GM12891 (cell line): ENCODE data around the gene CRNKL1.

Experiments
- PAX5 ChIP-seq: IDR thresholded peaks from 2 replicates; pipeline ENCODE4 v1.6.1; 2011; ENCODE audit warnings: low read length, moderate library complexity, mild to moderate bottlenecking; ENCODE audit not compliant: insufficient read depth, severe bottlenecking
- POLR2A ChIP-seq: IDR thresholded peaks from 2 replicates; pipeline ENCODE4 v1.6.1; 2011; ENCODE audit warnings: low read depth, low read length, control low read depth
- POLR2AphosphoS5 ChIP-seq: IDR thresholded peaks from 2 replicates; pipeline ENCODE4 v1.6.1; 2011; ENCODE audit warnings: low read depth, low read length, control low read depth
- SPI1 ChIP-seq: IDR thresholded peaks from 2 replicates; pipeline ENCODE4 v1.6.1; 2011; ENCODE audit warnings: low read depth, low read length, control low read depth
- TAF1 ChIP-seq: IDR thresholded peaks from 2 replicates; pipeline ENCODE4 v1.6.1; 2011; ENCODE audit warnings: low read depth, low read length, control low read depth

GRCh38 chr20:19995220-19995863, 56.9 kb downstream of the CRNKL1 start:
- TF ChIP-seq POLR2AphosphoS5 (no peak), POLR2A (no peak), TAF1 (no peak), PAX5 (no peak), SPI1 (no peak)
